Hematopoietic multipotent progenitor cell treated with erythropoietin and hydrocortisone succinate and interleukin-3 and kit ligand, for 15 days (in vitro differentiated cells): ENCODE measurements around the gene FBXO33.
"Not testable (repeated sequence)": the region's sequence is repeated elsewhere in the genome, so short reads cannot be mapped to it uniquely, and the experiment has no call there.

ENCODE experiments used
- DNase-seq: peaks from one replicate; pipeline ENCODE4 v3.0.0-alpha.2; 2015; ENCODE audit warnings: low spot score

Gene FBXO33

DNA sequence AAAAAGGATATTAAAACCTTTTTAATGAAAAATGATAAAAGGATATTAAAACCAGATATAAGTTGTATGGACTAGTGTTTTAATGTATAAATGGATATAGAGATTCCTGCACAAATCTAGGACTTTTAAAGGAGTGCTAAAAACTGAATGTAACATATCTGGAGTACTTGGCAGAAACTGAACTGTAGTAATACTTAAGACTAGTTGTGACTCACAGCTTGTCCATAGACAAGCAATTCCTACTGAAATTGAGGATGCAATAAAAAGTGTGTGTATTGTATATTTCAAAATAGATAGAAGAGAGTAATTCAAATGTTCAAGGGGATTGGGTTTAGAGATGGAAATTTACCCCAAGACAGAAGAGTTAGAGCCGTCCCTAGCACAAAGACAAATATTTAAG is 59.6 kb downstream of the FBXO33 start:
- no peak for DNase-seq

DNA sequence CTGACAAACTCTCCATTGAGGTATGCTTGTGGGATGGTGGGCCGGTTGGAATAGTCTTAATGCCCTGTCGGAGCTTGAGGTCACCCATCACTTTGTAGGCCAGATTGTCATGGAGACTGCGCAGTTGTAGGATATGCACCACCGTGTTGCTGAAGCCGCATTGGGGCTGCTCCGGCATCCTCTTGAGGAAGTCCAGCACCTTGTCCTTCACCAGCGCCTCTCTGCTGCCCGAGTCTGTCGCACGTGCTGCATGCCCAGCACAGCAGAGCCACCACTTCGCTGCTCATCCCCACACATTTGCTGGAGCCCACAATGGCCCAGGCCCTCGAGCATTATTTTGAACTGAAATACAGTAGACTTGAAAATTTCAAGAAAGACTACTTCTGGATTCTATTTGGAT is 61.8 kb downstream of the FBXO33 start:
- no peak for DNase-seq

DNA sequence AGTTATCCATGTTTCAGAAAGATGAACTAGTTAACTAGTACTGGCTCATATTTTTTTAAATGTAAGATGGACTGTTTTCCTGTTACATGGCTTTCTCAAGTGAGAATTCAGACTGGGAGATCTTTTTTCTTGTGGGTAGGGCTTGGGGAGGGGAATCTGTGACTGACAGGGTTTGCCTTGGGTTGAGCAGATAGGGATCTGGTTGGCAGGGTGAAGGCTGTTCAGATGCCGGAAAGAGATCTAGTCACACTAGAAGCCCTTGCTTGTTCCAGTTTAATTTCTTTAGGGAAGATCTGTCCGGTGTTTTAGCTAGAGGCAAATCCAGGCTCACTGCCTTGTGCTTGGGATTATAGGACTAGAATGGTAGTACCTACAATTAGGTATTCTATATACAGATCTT is 63.2 kb downstream of the FBXO33 start:
- DNase-seq: no peak

GRCh38 chr14:39368261-39368959 is 63.8 kb downstream of the FBXO33 start:
- peak; percentile 33 for DNase-seq

DNA sequence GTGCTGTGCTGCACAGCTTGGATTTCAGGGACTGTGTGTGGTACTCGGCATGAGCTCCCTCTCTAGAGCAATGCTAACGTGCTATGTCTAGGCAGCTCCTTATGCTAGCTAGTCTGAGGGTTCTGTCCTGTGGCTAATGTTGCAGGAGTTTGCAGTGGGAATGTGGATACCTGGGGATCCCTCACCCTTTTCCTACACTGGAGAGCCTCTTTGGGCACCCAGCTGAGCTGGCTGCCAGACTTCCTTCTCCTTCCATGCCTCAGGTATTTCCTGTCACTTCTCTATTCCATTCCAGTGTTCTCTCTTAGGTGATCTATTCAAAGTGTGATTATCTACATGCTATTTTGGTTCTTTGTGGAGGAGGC is 64.9 kb downstream of the FBXO33 start:
- DNase-seq: no peak

- no peak for DNase-seq
Observed at GRCh38 chr14:39366460-39367386, 65.5 kb downstream of the FBXO33 start.

GRCh38 chr14:39365354-39365753 is 66.9 kb downstream of the FBXO33 start:
- DNase-seq: no peak

GRCh38 chr14:39364509-39364908 is 67.7 kb downstream of the FBXO33 start:
- no peak for DNase-seq

GRCh38 chr14:39361556-39361955 is 70.7 kb downstream of the FBXO33 start:
- not testable (repeated sequence) for DNase-seq

GRCh38 chr14:39360316-39360715 is 71.9 kb downstream of the FBXO33 start:
- DNase-seq: no peak

DNA sequence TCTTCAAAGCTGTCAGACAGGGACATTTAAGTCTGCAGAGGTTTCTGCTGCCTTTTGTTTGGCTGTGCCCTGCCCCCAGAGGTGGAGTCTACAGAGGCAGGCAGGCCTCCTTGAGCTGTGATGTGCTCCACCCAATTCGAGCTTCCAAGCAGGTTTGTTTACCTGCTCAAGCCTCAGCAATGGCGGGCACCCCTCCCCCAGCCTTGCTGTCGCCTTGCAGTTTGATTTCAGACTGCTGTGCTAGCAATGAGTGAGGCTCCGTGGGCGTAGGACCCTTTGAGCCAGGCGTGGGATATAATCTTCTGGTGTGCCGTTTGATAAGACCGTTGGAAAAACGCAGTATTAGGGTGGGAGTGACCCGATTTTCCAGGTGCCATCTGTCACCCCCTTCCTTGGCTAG is 73.2 kb downstream of the FBXO33 start:
- not testable (repeated sequence) for DNase-seq

- no peak for DNase-seq
Observed at GRCh38 chr14:39351708-39352107, 80.5 kb downstream of the FBXO33 start.

DNA sequence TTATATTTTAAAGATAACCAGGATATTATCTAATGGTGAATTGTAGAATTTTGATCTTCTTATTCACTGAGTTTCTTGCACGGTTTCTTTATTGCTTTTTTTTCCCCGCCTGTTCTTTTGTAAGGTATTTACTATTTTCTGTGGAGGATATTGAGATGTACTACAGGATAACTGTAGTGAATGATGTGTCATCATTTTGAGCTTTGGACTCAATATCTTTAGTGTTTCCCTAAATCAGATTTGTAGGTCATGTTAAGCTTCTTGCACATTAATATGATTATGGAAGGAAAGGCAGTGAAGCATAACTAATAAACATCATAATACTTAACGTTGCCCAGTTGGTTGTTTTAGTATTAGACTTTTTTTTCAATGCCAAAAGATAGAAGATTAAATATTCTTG is 81.4 kb downstream of the FBXO33 start:
- DNase-seq: no peak
